SK-N-SH treated with all-trans-retinoic acid at 6 μM for 48 hours (cell line): ENCODE measurements around the gene ADCY1.

Experiments used
- ARNTL ChIP-seq: fragments of 450-650 bp; formaldehyde crosslinking; IDR thresholded peaks from 2 replicates; pipeline ENCODE4 v1.5.0; 2020; ENCODE audit warnings: low read depth, mild to moderate bottlenecking, moderate library complexity, borderline replicate concordance
- BACH2 ChIP-seq: fragments of 250-450 bp; sonication (Bioruptor Pico); IDR thresholded peaks from 2 replicates; pipeline ENCODE4 v1.9.0; 2021; ENCODE audit warnings: mild to moderate bottlenecking, borderline replicate concordance
- GLIS3 ChIP-seq: fragments of 250-450 bp; sonication (Bioruptor Pico); IDR thresholded peaks from 2 replicates; pipeline ENCODE4 v1.5.0; 2020; ENCODE audit warnings: mild to moderate bottlenecking, moderate library complexity
- ISL1 ChIP-seq: fragments of 250-450 bp; sonication (Bioruptor Pico); IDR thresholded peaks from 2 replicates; pipeline ENCODE4 v2.1.2; 2022; ENCODE audit warnings: mild to moderate bottlenecking, moderate library complexity
- RARB ChIP-seq: fragments of 250-450 bp; sonication (Bioruptor Pico); IDR thresholded peaks from 2 replicates; pipeline ENCODE4 v1.8.0; 2021; ENCODE audit warnings: mild to moderate bottlenecking, moderate library complexity
- SNAI2 ChIP-seq: fragments of 250-450 bp; sonication (Bioruptor Pico); IDR thresholded peaks from 2 replicates; pipeline ENCODE4 v1.5.0; 2020; ENCODE audit warnings: mild to moderate bottlenecking, moderate library complexity
- TCF4 ChIP-seq: fragments of 250-450 bp; sonication (Bioruptor Pico); IDR thresholded peaks from 2 replicates; pipeline ENCODE4 v1.8.0; 2021; ENCODE audit warnings: mild to moderate bottlenecking, moderate library complexity, borderline replicate concordance
- TOX ChIP-seq: fragments of 250-450 bp; sonication (Bioruptor Pico); IDR thresholded peaks from 2 replicates; pipeline ENCODE4 v1.8.0; 2021; ENCODE audit warnings: mild to moderate bottlenecking, moderate library complexity, borderline replicate concordance
- ZFP3 ChIP-seq: fragments of 250-450 bp; sonication (Bioruptor Pico); IDR thresholded peaks from 2 replicates; pipeline ENCODE4 v1.5.0; 2020; ENCODE audit warnings: mild to moderate bottlenecking, moderate library complexity
- ZNF565 ChIP-seq: fragments of 450-650 bp; formaldehyde crosslinking; conservative IDR thresholded peaks from 2 replicates; pipeline ENCODE4 v1.5.0; 2020; ENCODE audit warnings: low read depth, mild to moderate bottlenecking, moderate library complexity
- TF ChIP-seq, protein P1 (sequence below): fragments of 250-450 bp; sonication (Bioruptor Pico); IDR thresholded peaks from 2 replicates; pipeline ENCODE4 v1.5.1; 2020; ENCODE audit warnings: low read depth, mild to moderate bottlenecking, moderate library complexity
- TF ChIP-seq, protein P2 (sequence below): fragments of 250-450 bp; sonication (Bioruptor Pico); IDR thresholded peaks from 2 replicates; pipeline ENCODE4 v1.8.0; 2020; ENCODE audit warnings: mild to moderate bottlenecking, moderate library complexity, borderline replicate concordance

DNA sequence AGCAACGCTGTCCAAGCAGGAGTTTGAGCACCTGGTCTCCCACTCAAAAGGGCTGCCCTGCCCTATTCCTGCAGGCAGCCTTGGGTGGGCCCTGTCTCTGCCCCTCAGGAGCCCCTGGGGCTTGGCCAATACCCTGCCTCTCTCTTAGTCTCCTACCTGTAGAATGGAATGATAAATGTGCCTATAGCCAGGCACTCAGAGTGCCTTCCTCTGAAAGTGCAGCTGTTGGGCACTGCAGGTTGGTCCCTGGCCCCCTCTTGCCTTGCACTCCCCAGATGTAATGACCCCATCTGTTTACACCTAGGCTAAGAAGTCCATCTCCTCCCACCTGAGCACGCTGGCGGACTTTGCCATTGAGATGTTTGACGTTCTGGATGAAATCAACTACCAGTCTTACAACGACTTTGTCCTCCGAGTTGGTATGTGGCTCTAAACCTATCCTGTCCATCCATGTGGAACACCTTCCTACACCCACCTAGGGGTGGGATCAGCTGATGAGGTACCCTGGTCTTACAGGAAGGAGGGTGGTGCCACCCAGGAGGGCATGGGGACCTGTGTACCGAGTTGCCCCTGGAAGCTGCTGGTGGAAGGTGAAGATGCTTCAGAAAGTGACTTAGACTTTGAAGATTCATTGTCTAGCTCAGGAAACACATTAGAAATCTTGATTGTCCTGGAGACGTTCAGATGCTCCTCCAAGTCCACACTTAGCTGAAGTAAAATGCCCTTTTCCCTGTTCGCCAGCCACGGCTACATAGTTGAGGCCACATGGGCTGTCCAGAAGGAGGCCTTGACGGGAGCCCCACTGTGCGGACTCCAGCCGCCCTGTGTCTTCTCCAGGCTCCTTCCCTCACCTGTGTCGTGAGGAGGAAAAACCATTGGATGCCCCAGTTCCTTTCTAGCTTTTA lies 134.1 kb downstream of the ADCY1 start:
- no peak for TF ChIP-seq ZNF565 (CRISPR knock-in tag)
- TF ChIP-seq, protein P1, sequence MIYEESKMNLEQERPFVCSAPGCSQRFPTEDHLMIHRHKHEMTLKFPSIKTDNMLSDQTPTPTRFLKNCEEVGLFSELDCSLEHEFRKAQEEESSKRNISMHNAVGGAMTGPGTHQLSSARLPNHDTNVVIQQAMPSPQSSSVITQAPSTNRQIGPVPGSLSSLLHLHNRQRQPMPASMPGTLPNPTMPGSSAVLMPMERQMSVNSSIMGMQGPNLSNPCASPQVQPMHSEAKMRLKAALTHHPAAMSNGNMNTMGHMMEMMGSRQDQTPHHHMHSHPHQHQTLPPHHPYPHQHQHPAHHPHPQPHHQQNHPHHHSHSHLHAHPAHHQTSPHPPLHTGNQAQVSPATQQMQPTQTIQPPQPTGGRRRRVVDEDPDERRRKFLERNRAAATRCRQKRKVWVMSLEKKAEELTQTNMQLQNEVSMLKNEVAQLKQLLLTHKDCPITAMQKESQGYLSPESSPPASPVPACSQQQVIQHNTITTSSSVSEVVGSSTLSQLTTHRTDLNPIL (CRISPR knock-in tag) = no peak
- no peak for TF ChIP-seq ISL1
- no peak for TF ChIP-seq SNAI2 (CRISPR knock-in tag)
- no peak for TF ChIP-seq ARNTL
- no peak for TF ChIP-seq ZFP3 (CRISPR knock-in tag)
- TF ChIP-seq TOX = no peak
- no peak for TF ChIP-seq RARB (CRISPR knock-in tag)
- TF ChIP-seq BACH2 (CRISPR knock-in tag) = no peak
- TF ChIP-seq, protein P2, sequence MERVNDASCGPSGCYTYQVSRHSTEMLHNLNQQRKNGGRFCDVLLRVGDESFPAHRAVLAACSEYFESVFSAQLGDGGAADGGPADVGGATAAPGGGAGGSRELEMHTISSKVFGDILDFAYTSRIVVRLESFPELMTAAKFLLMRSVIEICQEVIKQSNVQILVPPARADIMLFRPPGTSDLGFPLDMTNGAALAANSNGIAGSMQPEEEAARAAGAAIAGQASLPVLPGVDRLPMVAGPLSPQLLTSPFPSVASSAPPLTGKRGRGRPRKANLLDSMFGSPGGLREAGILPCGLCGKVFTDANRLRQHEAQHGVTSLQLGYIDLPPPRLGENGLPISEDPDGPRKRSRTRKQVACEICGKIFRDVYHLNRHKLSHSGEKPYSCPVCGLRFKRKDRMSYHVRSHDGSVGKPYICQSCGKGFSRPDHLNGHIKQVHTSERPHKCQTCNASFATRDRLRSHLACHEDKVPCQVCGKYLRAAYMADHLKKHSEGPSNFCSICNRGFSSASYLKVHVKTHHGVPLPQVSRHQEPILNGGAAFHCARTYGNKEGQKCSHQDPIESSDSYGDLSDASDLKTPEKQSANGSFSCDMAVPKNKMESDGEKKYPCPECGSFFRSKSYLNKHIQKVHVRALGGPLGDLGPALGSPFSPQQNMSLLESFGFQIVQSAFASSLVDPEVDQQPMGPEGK (CRISPR knock-in tag) = no peak
- TF ChIP-seq GLIS3 (CRISPR knock-in tag) = no peak
- no peak for TF ChIP-seq TCF4 (CRISPR knock-in tag)
